Gastrocnemius medialis (tissue), 4 donors: Measurements from ENCODE around the gene SIMC1. TPM values are rescaled to one million over a fixed set of nuclear protein-coding genes. Genes with fewer than 3 reads are reported as not detected.

ENCODE experiments used
- ATAC-seq, 2 donors: fragments of 150-250 bp; one replicate each; pipeline ENCODE4 v1.9.1; 2016
- DNase-seq, 2 donors: peaks; one replicate each; pipeline ENCODE4 v3.0.0-alpha.2; 2019
- H3K27ac ChIP-seq, 4 donors: fragments of 200-600 bp; sonication (generic); 1 replicate in 1 of 4; 2 replicates in 3 of 4; pipeline ENCODE4 v1.5.1; 2016 to 2018; ENCODE audit warnings: mild to moderate bottlenecking in 2 of 4, moderate library complexity in 1 of 4
- H3K27me3 ChIP-seq, 3 donors: fragments of 200-600 bp; sonication (generic) in 2 of 3; 1 replicate in 1 of 3; 2 replicates in 2 of 3; pipeline versions ENCODE4 v1.5.1 to v1.6.0; 2016 to 2019; ENCODE audit warnings: mild to moderate bottlenecking in 1 of 3, moderate library complexity in 1 of 3
- H3K36me3 ChIP-seq, 2 donors: fragments of 200-600 bp; sonication (generic) in 1 of 2; one replicate each; pipeline ENCODE4 v1.5.1; 2017 to 2018
- H3K4me1 ChIP-seq, 2 donors: fragments of 200-600 bp; sonication (generic) in 1 of 2; one replicate each; pipeline ENCODE4 v1.5.1; 2016 to 2017; ENCODE audit warnings: mild to moderate bottlenecking in 2 of 2
- H3K4me3 ChIP-seq, 4 donors: fragments of 200-600 bp; sonication (generic) in 3 of 4; 1 replicate in 1 of 4; 2 replicates in 3 of 4; pipeline ENCODE4 v1.5.1; 2016 to 2019; ENCODE audit warnings: mild to moderate bottlenecking in 2 of 4
- H3K9me3 ChIP-seq, 3 donors: fragments of 200-600 bp; sonication (generic) in 2 of 3; 1 replicate in 1 of 3; 2 replicates in 2 of 3; pipeline ENCODE4 v1.5.1; 2016 to 2019
- POLR2A ChIP-seq, 2 donors: fragments of 450-650 bp; IDR thresholded peaks; one replicate each; pipeline ENCODE4 v1.6.1; 2017; ENCODE audit warnings: antibody characterized with exemption in 2 of 2, mild to moderate bottlenecking in 2 of 2, moderate library complexity in 2 of 2
- in situ Hi-C, 4 donors: fragments of 200-750 bp; cut with MboI; loops; one replicate each; pipeline versions ENCODE4 v1.15.0 to v1.8.0; 2017; ENCODE audit warnings: low sequenced_read_pairs in 4 of 4
- intact Hi-C: fragments of 100-400 bp; cut with DNase I; formaldehyde crosslinking; loops from one replicate; pipeline ENCODE4 v1.15.1; 2023; ENCODE audit warnings: low total_unique reads
- total RNA-seq, 4 donors: library from RNA; depleted of rRNA; stranded (reverse); fragments of >200 nt; gene quantifications; one replicate each; pipeline versions ENCODE4 v1.1.0 to v1.2.3, GENCODE V29; 2016
- TF ChIP-seq, protein P1 (sequence below), 5 experiments: fragments of 450-650 bp in 3 of 5; fragments of 200-600 bp in 2 of 5; sonication (generic) in 2 of 5; IDR thresholded peaks in 4 of 5; conservative IDR thresholded peaks in 1 of 5; 1 replicate in 4 of 5; 2 replicates in 1 of 5; pipeline ENCODE4 v1.5.1; 2016 to 2019; ENCODE audit warnings: antibody characterized with exemption in 5 of 5, mild to moderate bottlenecking in 3 of 5, moderate library complexity in 3 of 5

SIMC1 gene
- total RNA-seq, 4 donors from 2014 or later: 5.1 to 45.8 (median 11.5) TPM

DNA sequence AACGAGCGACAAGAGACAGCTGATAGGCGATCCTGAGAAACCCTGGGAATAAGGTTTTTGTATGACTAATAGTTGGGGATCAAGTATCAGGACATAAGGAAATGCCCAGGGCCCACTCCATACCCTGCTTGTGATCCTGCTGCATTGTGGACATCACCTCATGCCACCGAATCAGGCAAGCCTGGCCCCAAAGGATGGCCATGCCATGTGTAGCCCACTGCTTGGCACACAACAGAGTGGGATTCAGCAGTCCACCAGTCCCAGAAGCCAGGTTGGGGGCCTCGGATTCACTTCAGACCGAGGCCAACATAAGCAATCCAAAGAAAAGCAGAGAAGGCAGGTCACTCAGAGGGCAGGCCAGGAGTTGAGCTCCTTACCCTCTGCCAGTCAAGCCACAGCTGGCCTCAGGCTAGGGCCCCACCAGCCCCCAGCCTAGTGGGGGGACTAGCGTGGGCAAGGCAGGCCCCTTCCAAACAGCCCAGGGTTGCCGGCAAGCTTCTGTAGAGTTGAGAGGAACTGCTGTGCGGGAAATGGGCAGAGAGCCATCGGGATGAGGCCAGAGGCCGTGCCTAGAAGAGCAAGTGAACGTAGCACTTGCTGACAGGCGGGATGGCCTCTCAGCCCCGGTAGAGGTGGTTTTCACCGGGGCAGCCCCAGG is 145.2 kb downstream of the SIMC1 start:
- no peak overlapping the region for H3K4me3 ChIP-seq
- peaks cover 0 to 38% of the 10 kb centered on the region in 2 donors for H3K36me3 ChIP-seq
- H3K4me1 ChIP-seq: peaks cover 43 to 56% of the 10 kb centered on the region in 2 donors
- DNase-seq: no peak
- TF ChIP-seq POLR2A (IDR thresholded peaks at IDR 0.05): no peak
- intact Hi-C loops (loop anchor here (10.0 kb wide), 3 partner anchors 261 to 1161 kb away; partner anchors contain the start of genes TSPAN17 and ZNF346), in situ Hi-C loops (no loop called here)
- H3K27me3 ChIP-seq: no peaks in the 10 kb centered on the region
- H3K27ac ChIP-seq: peak overlapping the region; percentile 92 to 98 (median 96)
- ATAC-seq: no peak
- H3K9me3 ChIP-seq: no peaks in the 10 kb centered on the region

DNA sequence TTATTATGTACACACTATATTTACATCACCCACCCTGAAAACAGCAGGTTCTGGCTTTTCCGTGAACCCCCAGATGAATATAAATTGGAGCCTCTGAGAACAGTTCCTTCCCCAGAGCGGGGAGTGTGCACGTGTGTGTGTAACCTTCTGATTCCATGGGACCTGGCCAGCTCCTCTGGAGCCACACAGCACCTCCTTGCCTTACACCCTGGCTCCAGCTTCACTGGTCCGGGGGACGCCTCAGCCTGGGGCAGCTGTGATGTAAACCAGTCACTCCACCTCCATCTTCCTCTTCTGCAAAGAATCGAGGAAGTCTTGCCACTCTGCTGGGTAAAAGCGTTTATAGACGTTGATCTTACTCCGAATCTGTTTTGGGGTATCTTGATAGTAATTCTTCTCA is 145.7 kb downstream of the SIMC1 start:
- Histone ChIP-seq H3K4me1 (peaks cover 43 to 56% of the 10 kb centered on the region in 2 donors), H3K36me3 (peaks cover 0 to 38% of the 10 kb centered on the region in 2 donors), H3K27ac (peak overlapping the region; percentile 92 to 98 (median 96)), H3K4me3 (no peak overlapping the region), H3K27me3 (no peaks in the 10 kb centered on the region), H3K9me3 (no peaks in the 10 kb centered on the region)
- ATAC-seq (no peak), DNase-seq (no peak)
- TF ChIP-seq POLR2A (IDR thresholded peaks at IDR 0.05): no peak
- in situ Hi-C loops (no loop called here), intact Hi-C loops (loop anchor here (10.0 kb wide), 3 partner anchors 261 to 1161 kb away; partner anchors contain the start of genes TSPAN17 and ZNF346)

DNA sequence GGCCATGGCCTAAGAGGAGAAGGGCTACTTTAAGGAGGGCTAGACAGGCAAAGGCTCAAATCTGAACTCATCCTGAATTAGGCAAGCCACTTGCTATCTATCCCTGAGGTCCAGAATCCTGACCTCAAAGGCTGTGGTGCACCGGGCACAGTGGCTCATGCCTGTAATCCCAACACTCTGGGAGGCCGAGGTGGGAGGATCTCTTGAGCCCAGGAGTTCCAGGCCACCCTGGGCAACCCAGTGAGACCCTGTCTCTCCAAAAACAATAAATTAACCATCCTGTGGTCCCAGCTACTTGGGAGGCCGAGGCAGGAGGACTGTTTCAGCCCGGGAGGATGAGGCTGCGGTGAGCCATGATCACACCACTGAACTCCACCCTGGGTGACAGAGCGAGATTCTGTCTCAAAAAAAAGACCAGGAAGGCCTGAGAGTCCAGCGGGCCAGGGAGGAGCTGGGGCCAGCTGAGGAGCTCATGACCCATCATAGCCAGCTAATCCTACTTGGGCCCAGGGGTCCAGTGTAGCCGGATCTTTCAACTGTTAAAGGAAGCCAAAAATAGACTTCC is 146.2 kb downstream of the SIMC1 start:
- no peak overlapping the region for H3K4me3 ChIP-seq
- ATAC-seq (no peak), DNase-seq (no peak)
- peaks cover 44 to 58% of the 10 kb centered on the region in 2 donors for H3K4me1 ChIP-seq
- TF ChIP-seq POLR2A (IDR thresholded peaks at IDR 0.05): no peak
- TF ChIP-seq, protein P1, sequence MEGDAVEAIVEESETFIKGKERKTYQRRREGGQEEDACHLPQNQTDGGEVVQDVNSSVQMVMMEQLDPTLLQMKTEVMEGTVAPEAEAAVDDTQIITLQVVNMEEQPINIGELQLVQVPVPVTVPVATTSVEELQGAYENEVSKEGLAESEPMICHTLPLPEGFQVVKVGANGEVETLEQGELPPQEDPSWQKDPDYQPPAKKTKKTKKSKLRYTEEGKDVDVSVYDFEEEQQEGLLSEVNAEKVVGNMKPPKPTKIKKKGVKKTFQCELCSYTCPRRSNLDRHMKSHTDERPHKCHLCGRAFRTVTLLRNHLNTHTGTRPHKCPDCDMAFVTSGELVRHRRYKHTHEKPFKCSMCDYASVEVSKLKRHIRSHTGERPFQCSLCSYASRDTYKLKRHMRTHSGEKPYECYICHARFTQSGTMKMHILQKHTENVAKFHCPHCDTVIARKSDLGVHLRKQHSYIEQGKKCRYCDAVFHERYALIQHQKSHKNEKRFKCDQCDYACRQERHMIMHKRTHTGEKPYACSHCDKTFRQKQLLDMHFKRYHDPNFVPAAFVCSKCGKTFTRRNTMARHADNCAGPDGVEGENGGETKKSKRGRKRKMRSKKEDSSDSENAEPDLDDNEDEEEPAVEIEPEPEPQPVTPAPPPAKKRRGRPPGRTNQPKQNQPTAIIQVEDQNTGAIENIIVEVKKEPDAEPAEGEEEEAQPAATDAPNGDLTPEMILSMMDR (IDR thresholded peaks at IDR 0.05 in 4 of 5, conservative IDR thresholded peaks at IDR 0.05 in 1 of 5): no peak
- no peaks in the 10 kb centered on the region for H3K27me3 ChIP-seq
- H3K27ac ChIP-seq: peak overlapping the region; percentile 92 to 98 (median 96)
- no peaks in the 10 kb centered on the region for H3K9me3 ChIP-seq
- in situ Hi-C loops: no loop called here
- peaks cover 0 to 38% of the 10 kb centered on the region in 2 donors for H3K36me3 ChIP-seq
- intact Hi-C loops: loop anchor here (10.0 kb wide), 3 partner anchors 260 to 1160 kb away; partner anchors contain the start of genes TSPAN17 and ZNF346

DNA sequence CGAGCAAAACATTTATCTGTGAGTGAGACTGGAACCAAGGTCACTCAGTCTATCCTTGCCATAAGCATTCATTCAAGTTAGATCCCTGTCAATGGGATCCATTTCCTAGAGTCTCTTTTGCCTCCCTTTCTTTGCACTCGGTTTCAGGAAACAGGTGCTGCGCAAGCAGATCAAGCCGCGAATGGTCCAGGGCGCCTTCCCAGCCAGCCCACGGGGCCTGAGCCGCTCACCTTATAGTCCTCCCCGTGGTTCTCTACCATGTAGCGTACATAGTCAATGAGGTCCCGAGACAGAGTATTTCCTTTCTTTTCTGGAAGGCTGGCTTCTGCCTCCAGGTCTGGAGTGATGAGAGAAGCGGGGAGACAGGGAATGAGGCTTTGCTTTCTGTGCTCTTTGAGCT is 146.8 kb downstream of the SIMC1 start:
- ATAC-seq: no peak
- TF ChIP-seq, protein P1 (IDR thresholded peaks at IDR 0.05 in 4 of 5, conservative IDR thresholded peaks at IDR 0.05 in 1 of 5): no peak
- no peak for TF ChIP-seq POLR2A (IDR thresholded peaks at IDR 0.05)
- intact Hi-C loops: loop anchor here (10.0 kb wide), 3 partner anchors 260 to 1160 kb away; partner anchors contain the start of genes TSPAN17 and ZNF346
- H3K27ac ChIP-seq: peak overlapping the region; percentile 92 to 98 (median 96)
- no peak overlapping the region for H3K4me3 ChIP-seq
- in situ Hi-C loops: no loop called here
- no peaks in the 10 kb centered on the region for H3K27me3 ChIP-seq
- H3K36me3 ChIP-seq: peaks cover 0 to 38% of the 10 kb centered on the region in 2 donors
- H3K9me3 ChIP-seq: no peaks in the 10 kb centered on the region
- DNase-seq: no peak
- peaks cover 50 to 63% of the 10 kb centered on the region in 2 donors for H3K4me1 ChIP-seq

DNA sequence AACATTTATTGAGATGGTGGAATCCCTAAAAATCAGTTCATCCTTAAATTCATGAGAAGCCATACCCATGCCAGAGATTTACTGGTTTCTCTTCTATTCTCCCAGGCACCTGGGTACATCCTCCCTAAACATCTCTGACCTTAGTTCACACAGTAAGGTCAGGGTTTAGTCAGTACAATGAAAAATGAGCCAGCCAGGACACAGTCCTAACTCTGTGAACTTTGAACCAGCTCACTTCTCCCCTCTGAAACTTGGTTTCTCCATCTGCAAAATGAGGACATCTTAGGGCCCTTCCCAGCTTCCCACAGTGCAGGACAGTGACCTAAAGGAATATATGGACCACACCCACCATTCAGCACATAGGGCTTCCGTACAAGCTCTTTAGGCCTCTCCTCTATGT is 148.3 kb downstream of the SIMC1 start:
- DNase-seq (no peak), ATAC-seq (no peak)
- H3K4me1 ChIP-seq: peaks cover 45 to 56% of the 10 kb centered on the region in 2 donors
- peaks cover 0 to 50% of the 10 kb centered on the region in 2 donors for H3K36me3 ChIP-seq
- TF ChIP-seq, protein P1 (IDR thresholded peaks at IDR 0.05 in 4 of 5, conservative IDR thresholded peaks at IDR 0.05 in 1 of 5): no peak
- TF ChIP-seq POLR2A (IDR thresholded peaks at IDR 0.05): no peak
- H3K27me3 ChIP-seq: no peaks in the 10 kb centered on the region
- no peak overlapping the region for H3K4me3 ChIP-seq
- in situ Hi-C loops (no loop called here), intact Hi-C loops (loop anchor here (10.0 kb wide), 3 partner anchors 258 to 1158 kb away; partner anchors contain the start of genes TSPAN17 and ZNF346)
- H3K27ac ChIP-seq: peak overlapping the region; percentile 92 to 98 (median 96)
- H3K9me3 ChIP-seq: no peaks in the 10 kb centered on the region
